Mucosa of stomach (tissue), 1 donor: ENCODE results near the gene ZDHHC24.

Experiments
- H3K27me3 ChIP-seq: one replicate; pipeline ENCODE4 v1.7.0; 2013; ENCODE audit warnings: mild to moderate bottlenecking, low read length; ENCODE audit not compliant: control insufficient read depth, insufficient read depth
- H3K36me3 ChIP-seq: one replicate; pipeline ENCODE4 v1.7.0; 2013; ENCODE audit warnings: low read length; ENCODE audit not compliant: control insufficient read depth, insufficient read depth
- H3K4me1 ChIP-seq: one replicate; pipeline ENCODE4 v1.7.0; 2013; ENCODE audit warnings: mild to moderate bottlenecking, low read length; ENCODE audit not compliant: control insufficient read depth, insufficient read depth
- H3K4me3 ChIP-seq: one replicate; pipeline ENCODE4 v1.7.0; 2013; ENCODE audit warnings: low read length
- H3K9ac ChIP-seq: one replicate; pipeline ENCODE4 v1.7.0; 2013; ENCODE audit warnings: mild to moderate bottlenecking, low read length, moderate library complexity
- H3K9me3 ChIP-seq: one replicate; pipeline ENCODE4 v1.7.0; 2013; ENCODE audit warnings: mild to moderate bottlenecking, low read length, moderate library complexity; ENCODE audit not compliant: control insufficient read depth
- donor health status: Pancreatic carcinoma.

Gene ZDHHC24

GRCh38 chr11:66539870-66540213 is 6.0 kb downstream of the ZDHHC24 start:
- Histone ChIP-seq H3K27me3 (no peaks in the 10 kb centered on the region), H3K4me3 (no peak overlapping the region), H3K9me3 (no peaks in the 10 kb centered on the region), H3K36me3 (no peaks in the 10 kb centered on the region), H3K4me1 (peaks cover 5% of the 10 kb centered on the region), H3K9ac (no peak overlapping the region)

GRCh38 chr11:66539170-66539869 is 6.5 kb downstream of the ZDHHC24 start:
- H3K9me3 ChIP-seq, result no peaks in the 10 kb centered on the region
- H3K36me3 ChIP-seq, result no peaks in the 10 kb centered on the region

GRCh38 chr11:66532784-66533183 is 13.1 kb downstream of the ZDHHC24 start:
- Histone ChIP-seq H3K4me3 (no peak overlapping the region), H3K4me1 (no peaks in the 10 kb centered on the region), H3K9ac (no peak overlapping the region), H3K36me3 (no peaks in the 10 kb centered on the region), H3K9me3 (no peaks in the 10 kb centered on the region), H3K27me3 (no peaks in the 10 kb centered on the region)

More at GRCh38 chr11:66539170-66539869, 6.5 kb downstream of the ZDHHC24 start:
- no peak overlapping the region for H3K9ac ChIP-seq
- H3K4me3 ChIP-seq, result no peak overlapping the region
- peaks cover 4% of the 10 kb centered on the region for H3K4me1 ChIP-seq
- no peaks in the 10 kb centered on the region for H3K27me3 ChIP-seq

GRCh38 chr11:66531841-66532240 is 14.0 kb downstream of the ZDHHC24 start:
- no peaks in the 10 kb centered on the region for H3K36me3 ChIP-seq

GRCh38 chr11:66530927-66531709 is 14.7 kb downstream of the ZDHHC24 start:
- no peak overlapping the region for H3K4me3 ChIP-seq
- H3K9me3 ChIP-seq, result no peaks in the 10 kb centered on the region
- H3K36me3 ChIP-seq, result no peaks in the 10 kb centered on the region
- no peak overlapping the region for H3K9ac ChIP-seq
- no peaks in the 10 kb centered on the region for H3K27me3 ChIP-seq
- no peaks in the 10 kb centered on the region for H3K4me1 ChIP-seq

More at GRCh38 chr11:66531841-66532240, 14.0 kb downstream of the ZDHHC24 start:
- no peak overlapping the region for H3K4me3 ChIP-seq
- no peaks in the 10 kb centered on the region for H3K4me1 ChIP-seq
- H3K27me3 ChIP-seq, result no peaks in the 10 kb centered on the region
- H3K9ac ChIP-seq, result no peak overlapping the region
- H3K9me3 ChIP-seq, result no peaks in the 10 kb centered on the region

- Histone ChIP-seq H3K9ac (no peak overlapping the region), H3K4me3 (no peak overlapping the region), H3K27me3 (no peaks in the 10 kb centered on the region), H3K9me3 (no peaks in the 10 kb centered on the region), H3K36me3 (no peaks in the 10 kb centered on the region), H3K4me1 (no peaks in the 10 kb centered on the region)
Observed at GRCh38 chr11:66529655-66530054, 16.2 kb downstream of the ZDHHC24 start.

GRCh38 chr11:66529069-66529468 is 16.8 kb downstream of the ZDHHC24 start:
- Histone ChIP-seq H3K27me3 (no peaks in the 10 kb centered on the region), H3K4me1 (no peaks in the 10 kb centered on the region), H3K4me3 (no peak overlapping the region), H3K36me3 (no peaks in the 10 kb centered on the region), H3K9ac (no peak overlapping the region), H3K9me3 (no peaks in the 10 kb centered on the region)

GRCh38 chr11:66524304-66525040 is 21.4 kb downstream of the ZDHHC24 start:
- Histone ChIP-seq H3K4me3 (no peak overlapping the region), H3K9ac (no peak overlapping the region), H3K9me3 (no peaks in the 10 kb centered on the region), H3K4me1 (no peaks in the 10 kb centered on the region), H3K27me3 (no peaks in the 10 kb centered on the region), H3K36me3 (peaks cover 10% of the 10 kb centered on the region)

GRCh38 chr11:66523611-66524010 is 22.2 kb downstream of the ZDHHC24 start:
- Histone ChIP-seq H3K4me3 (no peak overlapping the region), H3K36me3 (peaks cover 10% of the 10 kb centered on the region), H3K4me1 (no peaks in the 10 kb centered on the region), H3K9me3 (no peaks in the 10 kb centered on the region), H3K9ac (no peak overlapping the region), H3K27me3 (no peaks in the 10 kb centered on the region)

- Histone ChIP-seq H3K9me3 (no peaks in the 10 kb centered on the region), H3K27me3 (no peaks in the 10 kb centered on the region), H3K9ac (peak overlapping the region; percentile 84), H3K4me1 (peaks cover 9% of the 10 kb centered on the region), H3K36me3 (no peaks in the 10 kb centered on the region), H3K4me3 (peak overlapping the region; percentile 97)
Observed at GRCh38 chr11:66510990-66511339, 34.9 kb downstream of the ZDHHC24 start.

- Histone ChIP-seq H3K27me3 (no peaks in the 10 kb centered on the region), H3K4me1 (peaks cover 9% of the 10 kb centered on the region), H3K9ac (peak within 1 kb of the TSS; percentile 84), H3K9me3 (no peaks in the 10 kb centered on the region), H3K36me3 (no peaks in the 10 kb centered on the region), H3K4me3 (peak within 1 kb of the TSS; percentile 97)
Observed at GRCh38 chr11:66510271-66510989, 35.4 kb downstream of the ZDHHC24 start, which contains the start of gene BBS1. BBS1 (plus strand) TSS chr11:66510635; CDS start chr11:66510660, 25 bp downstream.
